GM10248 (cell line): ENCODE data around the gene SLC25A29.

ENCODE experiments used
- CTCF ChIA-PET: fragments of 300-600 bp; sonication (Branson Sonifier 250); formaldehyde crosslinking; extraction: SDS; loops from one replicate; lab custom pipeline; 2021; ENCODE audit warnings: antibody characterized with exemption; lab: Yijun Ruan, JAX
- POLR2A ChIA-PET: fragments of 350-650 bp; sonication (Branson Sonifier 250); formaldehyde crosslinking; extraction: SDS; loops from one replicate; lab custom pipeline; 2020; ENCODE audit warnings: antibody characterized with exemption; lab: Yijun Ruan, JAX
- DNase-seq: peaks from one replicate; pipeline ENCODE4 v3.0.0; 2012; ENCODE audit errors: extremely low spot score
- TF ChIP-seq, protein P1 (sequence below): IDR thresholded peaks from 2 replicates; pipeline ENCODE4 v1.5.1; 2012; ENCODE audit warnings: mild to moderate bottlenecking, low read depth; ENCODE audit errors: extremely low read depth, missing control alignments, control extremely low read depth

Gene SLC25A29

GRCh38 chr14:100268591-100269207 is 37.5 kb downstream of the SLC25A29 start:
- no peak for DNase-seq
- ChIA-PET POLR2A (no interaction called here), CTCF (interaction anchor here (0.9 to 7.5 kb wide), 6 partner anchors 10 to 28 kb away, joined by 3 to 54 read pairs (median 4); no protein-coding TSS in a partner anchor)
- TF ChIP-seq, protein P1, sequence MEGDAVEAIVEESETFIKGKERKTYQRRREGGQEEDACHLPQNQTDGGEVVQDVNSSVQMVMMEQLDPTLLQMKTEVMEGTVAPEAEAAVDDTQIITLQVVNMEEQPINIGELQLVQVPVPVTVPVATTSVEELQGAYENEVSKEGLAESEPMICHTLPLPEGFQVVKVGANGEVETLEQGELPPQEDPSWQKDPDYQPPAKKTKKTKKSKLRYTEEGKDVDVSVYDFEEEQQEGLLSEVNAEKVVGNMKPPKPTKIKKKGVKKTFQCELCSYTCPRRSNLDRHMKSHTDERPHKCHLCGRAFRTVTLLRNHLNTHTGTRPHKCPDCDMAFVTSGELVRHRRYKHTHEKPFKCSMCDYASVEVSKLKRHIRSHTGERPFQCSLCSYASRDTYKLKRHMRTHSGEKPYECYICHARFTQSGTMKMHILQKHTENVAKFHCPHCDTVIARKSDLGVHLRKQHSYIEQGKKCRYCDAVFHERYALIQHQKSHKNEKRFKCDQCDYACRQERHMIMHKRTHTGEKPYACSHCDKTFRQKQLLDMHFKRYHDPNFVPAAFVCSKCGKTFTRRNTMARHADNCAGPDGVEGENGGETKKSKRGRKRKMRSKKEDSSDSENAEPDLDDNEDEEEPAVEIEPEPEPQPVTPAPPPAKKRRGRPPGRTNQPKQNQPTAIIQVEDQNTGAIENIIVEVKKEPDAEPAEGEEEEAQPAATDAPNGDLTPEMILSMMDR, result no peak

DNA sequence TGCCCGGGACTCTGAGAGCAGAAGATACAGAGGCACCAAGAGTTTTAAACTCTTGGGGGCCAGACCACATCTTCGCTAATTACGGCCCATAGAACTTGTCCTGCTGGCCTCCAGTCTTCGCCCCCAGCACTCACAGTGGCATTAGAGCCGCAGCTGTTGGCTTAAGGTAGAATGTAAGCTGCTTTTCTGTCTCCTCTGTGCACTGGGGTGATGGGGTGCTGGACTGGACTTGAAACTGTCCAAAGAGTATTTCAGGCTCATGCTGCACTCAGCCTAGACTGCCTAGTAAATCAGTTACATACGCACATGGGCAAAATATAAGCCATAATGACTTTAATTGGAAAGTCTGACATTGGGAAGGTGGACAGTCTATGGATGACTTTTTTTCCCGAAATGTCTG is 38.3 kb downstream of the SLC25A29 start:
- TF ChIP-seq, protein P1, result no peak
- CTCF ChIA-PET, result interaction anchor here (1.1 to 7.5 kb wide), 4 partner anchors 16 to 35 kb away, joined by 3 to 54 read pairs (median 4); no protein-coding TSS in a partner anchor
- DNase-seq, result no peak
- POLR2A ChIA-PET, result no interaction called here

- CTCF ChIA-PET, result interaction anchor here (0.7 to 4.5 kb wide), 6 partner anchors 10 to 22 kb away, joined by 3 to 40 read pairs (median 8); no protein-coding TSS in a partner anchor
- DNase-seq, result no peak
- POLR2A ChIA-PET, result no interaction called here
- TF ChIP-seq, protein P1, result no peak
These were observed 43.1 kb downstream of the SLC25A29 start for GRCh38 chr14:100263141-100263540.

- TF ChIP-seq, protein P1, result no peak
- no peak for DNase-seq
- ChIA-PET POLR2A (no interaction called here), CTCF (interaction anchor here (1.2 to 4.5 kb wide), 5 partner anchors 11 to 35 kb away, joined by 4 to 40 read pairs (median 11); no protein-coding TSS in a partner anchor)
These were observed 43.7 kb downstream of the SLC25A29 start for GRCh38 chr14:100262545-100262944.

GRCh38 chr14:100261621-100262020 is 44.6 kb downstream of the SLC25A29 start:
- no peak for DNase-seq
- POLR2A ChIA-PET, result no interaction called here
- TF ChIP-seq, protein P1, result no peak
- CTCF ChIA-PET, result interaction anchor here (0.7 to 4.5 kb wide), 9 partner anchors 12 to 146 kb away, joined by 3 to 40 read pairs (median 5); no protein-coding TSS in a partner anchor

DNA sequence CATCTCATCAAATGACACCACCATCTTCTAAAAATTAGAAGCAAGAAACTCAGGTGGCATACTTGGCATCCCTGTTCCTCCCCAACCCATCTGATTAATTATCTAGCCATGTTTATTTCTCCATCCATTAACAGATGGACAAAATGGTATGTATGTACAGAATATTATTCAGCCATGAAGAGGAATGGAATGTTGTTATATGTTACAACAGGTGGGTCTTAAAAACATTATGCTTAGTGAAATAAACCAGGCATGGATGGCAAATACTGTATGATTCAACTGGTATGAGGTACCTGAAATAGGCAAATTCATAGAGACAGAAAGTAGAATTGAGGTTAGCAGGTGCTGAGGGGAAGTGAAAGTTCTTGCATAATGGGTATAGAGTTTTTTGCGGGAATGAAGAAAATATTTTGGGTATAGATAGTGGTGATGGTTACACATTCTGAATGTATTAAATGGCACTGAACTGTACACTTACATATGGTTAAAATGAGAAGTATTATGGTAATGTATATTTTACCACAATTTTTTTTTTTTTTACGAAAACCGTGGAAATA is 49.8 kb downstream of the SLC25A29 start:
- no peak for DNase-seq
- TF ChIP-seq, protein P1, result no peak

More for the DNA sequence above, 49.8 kb downstream of the SLC25A29 start:
- POLR2A ChIA-PET, result no interaction called here
- CTCF ChIA-PET, result interaction anchor here (0.9 to 3.8 kb wide), 4 partner anchors 10 to 29 kb away, joined by 5 to 24 read pairs (median 14); no protein-coding TSS in a partner anchor
